Measurements from ENCODE around the gene ZFAND2A. TPM values are rescaled to one million over a fixed set of nuclear protein-coding genes. Genes with fewer than 3 reads are reported as not detected.
A peak's percentile ranks its signal among the peaks of the same experiment; 100 is the strongest.

ZFAND2A gene
- total and polyA plus RNA-seq, 2 donors from 2014 or later = 21.9 to 27.6 TPM

- intact Hi-C loops (cut with DNase I) = no loop called here
- H3K27ac ChIP-seq (ENCODE audit: low read depth in 2 of 2, low read length in 2 of 2) = no peak overlapping the region
- no peak overlapping the region for H3K4me3 ChIP-seq (ENCODE audit: low read length in 3 of 3)
- no peaks in the 10 kb centered on the region for H3K36me3 ChIP-seq (ENCODE audit: control insufficient read depth in 2 of 3, insufficient read depth in 3 of 3, low read length in 3 of 3)
- DNase-seq (peak in 1 of 5 donors; percentile 47), FAIRE-seq (no peak)
- H3K9me3 ChIP-seq (ENCODE audit: control insufficient read depth in 2 of 3, insufficient read depth in 1 of 3, low read length in 3 of 3) = no peaks in the 10 kb centered on the region
- no peaks in the 10 kb centered on the region for H3K27me3 ChIP-seq (ENCODE audit: control insufficient read depth, insufficient read depth, low read length)
- H3K4me1 ChIP-seq (ENCODE audit: control insufficient read depth in 2 of 3, insufficient read depth in 2 of 3, low read depth in 1 of 3, low read length in 3 of 3) = no peaks in the 10 kb centered on the region
- no peak overlapping the region for H3K9ac ChIP-seq (ENCODE audit: low read length in 3 of 3)
- TF ChIP-seq CTCF (IDR thresholded peaks at IDR 0.05; ENCODE audit: borderline replicate concordance, extremely low read depth, insufficient read depth) = no peak
Observed at GRCh38 chr7:1114505-1114904, 45.5 kb downstream of the ZFAND2A start.

- no peaks in the 10 kb centered on the region for H3K36me3 ChIP-seq (ENCODE audit: control insufficient read depth in 2 of 3, insufficient read depth in 3 of 3, low read length in 3 of 3)
- no peak overlapping the region for H3K27ac ChIP-seq (ENCODE audit: low read depth in 2 of 2, low read length in 2 of 2)
- DNase-seq = peak in 1 of 5 donors; percentile 26
- no peak overlapping the region for H3K4me3 ChIP-seq (ENCODE audit: low read length in 3 of 3)
- TF ChIP-seq CTCF (IDR thresholded peaks at IDR 0.05; ENCODE audit: borderline replicate concordance, extremely low read depth, insufficient read depth) = no peak
- no peaks in the 10 kb centered on the region for H3K4me1 ChIP-seq (ENCODE audit: control insufficient read depth in 2 of 3, insufficient read depth in 2 of 3, low read depth in 1 of 3, low read length in 3 of 3)
- FAIRE-seq = no peak
- no peaks in the 10 kb centered on the region for H3K9me3 ChIP-seq (ENCODE audit: control insufficient read depth in 2 of 3, insufficient read depth in 1 of 3, low read length in 3 of 3)
- no peak overlapping the region for H3K9ac ChIP-seq (ENCODE audit: low read length in 3 of 3)
- H3K27me3 ChIP-seq (ENCODE audit: control insufficient read depth, insufficient read depth, low read length) = no peaks in the 10 kb centered on the region
- intact Hi-C loops (cut with DNase I) = no loop called here
Observed at GRCh38 chr7:1114088-1114487, 45.9 kb downstream of the ZFAND2A start.

GRCh38 chr7:1113548-1113885 is 46.5 kb downstream of the ZFAND2A start:
- intact Hi-C loops (cut with DNase I) = no loop called here
- TF ChIP-seq CTCF (IDR thresholded peaks at IDR 0.05; ENCODE audit: borderline replicate concordance, extremely low read depth, insufficient read depth) = no peak
- Histone ChIP-seq H3K36me3 (ENCODE audit: control insufficient read depth in 2 of 3, insufficient read depth in 3 of 3, low read length in 3 of 3) (no peaks in the 10 kb centered on the region), H3K27me3 (ENCODE audit: control insufficient read depth, insufficient read depth, low read length) (no peaks in the 10 kb centered on the region), H3K4me1 (ENCODE audit: control insufficient read depth in 2 of 3, insufficient read depth in 2 of 3, low read depth in 1 of 3, low read length in 3 of 3) (no peaks in the 10 kb centered on the region), H3K9ac (ENCODE audit: low read length in 3 of 3) (no peak overlapping the region), H3K9me3 (ENCODE audit: control insufficient read depth in 2 of 3, insufficient read depth in 1 of 3, low read length in 3 of 3) (no peaks in the 10 kb centered on the region), H3K27ac (ENCODE audit: low read depth in 2 of 2, low read length in 2 of 2) (no peak overlapping the region), H3K4me3 (ENCODE audit: low read length in 3 of 3) (no peak overlapping the region)
- DNase-seq = peak in 1 of 5 donors; percentile 46
- no peak for FAIRE-seq
